NCI-H2107 treated with DMSO at 0.1 percent for 48 hours (cell line): Measurements from ENCODE around the gene GREM2.

Experiments
- DNase-seq: peaks from one replicate; lab custom pipeline; 2025; ENCODE audit not compliant: unreplicated experiment; lab: John Stamatoyannopoulos, UW

The GREM2 gene

DNA sequence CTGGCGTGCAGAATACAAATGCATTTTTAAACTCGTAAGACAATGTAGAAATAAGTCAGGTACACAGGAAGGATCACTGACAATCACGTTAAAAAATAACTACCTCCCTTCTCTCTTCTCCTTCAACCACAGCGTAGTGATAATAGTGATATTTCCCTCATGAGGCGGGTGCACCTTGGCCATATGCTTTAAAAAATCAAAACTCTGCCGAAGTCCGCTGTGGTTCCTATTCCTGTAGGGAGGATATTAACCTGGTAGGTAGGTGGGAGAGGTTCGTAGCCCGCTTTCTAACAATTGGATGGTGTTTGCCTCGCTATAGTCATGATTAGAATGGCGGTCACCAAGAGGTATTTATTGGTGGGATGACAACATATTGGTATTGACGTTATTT is 732 bp downstream of the GREM2 start:
- no peak for DNase-seq

DNA sequence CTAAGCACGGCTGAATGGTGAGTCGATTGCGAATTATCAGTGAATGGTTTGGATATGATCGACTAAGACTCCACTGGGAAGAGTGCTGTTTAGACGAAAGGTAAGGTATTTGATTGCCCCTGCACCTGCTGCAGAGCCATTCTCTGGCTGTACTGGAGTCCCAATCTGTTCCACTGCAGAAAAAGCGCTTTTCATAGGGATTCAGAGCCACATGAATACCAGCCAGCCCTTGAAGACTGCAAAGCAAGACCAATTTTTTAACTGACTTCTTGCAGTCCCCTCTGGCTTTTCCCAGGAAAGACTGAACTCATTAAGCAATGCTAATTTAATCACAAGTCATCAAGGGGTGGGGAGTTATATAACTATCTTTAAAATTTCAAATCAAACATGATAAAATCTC is 1.3 kb downstream of the GREM2 start:
- no peak for DNase-seq

DNA sequence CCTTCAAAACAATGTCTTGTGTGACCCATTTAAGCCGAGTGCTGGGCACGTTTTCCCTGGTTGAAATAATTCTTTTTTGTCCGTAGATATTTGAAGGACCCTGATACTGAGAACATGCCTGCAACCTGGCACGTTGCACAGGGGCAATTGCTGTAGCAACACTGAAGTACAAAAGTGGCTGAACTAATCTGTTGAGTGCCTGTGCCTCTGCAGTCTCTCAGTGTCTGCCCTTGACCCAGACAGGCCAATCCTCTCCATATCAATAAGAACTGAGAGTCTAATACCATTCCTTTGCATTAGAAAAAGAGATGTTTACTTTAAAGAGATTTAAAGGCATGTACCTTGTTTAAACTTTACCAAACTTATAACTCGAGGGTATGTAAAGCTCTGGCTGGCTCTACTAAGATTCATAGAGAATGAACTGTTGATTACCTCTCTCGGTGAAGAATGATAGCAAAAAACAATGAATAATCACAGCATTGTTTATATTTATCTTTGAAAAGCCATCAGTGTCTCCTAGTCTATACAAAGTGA is 2.4 kb downstream of the GREM2 start:
- no peak for DNase-seq

DNA sequence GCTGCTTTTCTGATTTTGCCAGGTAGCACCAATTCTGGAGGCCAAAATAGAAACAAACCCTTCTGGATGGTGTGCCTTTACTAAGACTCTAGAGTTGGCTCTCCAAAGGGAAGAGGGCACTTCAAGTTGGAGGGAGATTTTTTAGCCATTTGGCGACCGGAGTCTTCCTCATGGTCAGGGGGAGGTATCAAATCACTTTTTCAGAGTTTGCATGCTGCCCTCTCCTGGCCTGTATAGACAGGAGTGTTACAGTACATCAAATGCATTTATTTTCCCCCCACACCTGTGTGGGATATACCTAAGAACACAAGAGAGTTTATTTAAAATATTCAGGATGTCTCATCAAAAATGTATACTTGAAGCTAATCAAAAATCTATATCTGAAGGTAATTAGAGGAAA is 3.2 kb downstream of the GREM2 start:
- no peak for DNase-seq

DNA sequence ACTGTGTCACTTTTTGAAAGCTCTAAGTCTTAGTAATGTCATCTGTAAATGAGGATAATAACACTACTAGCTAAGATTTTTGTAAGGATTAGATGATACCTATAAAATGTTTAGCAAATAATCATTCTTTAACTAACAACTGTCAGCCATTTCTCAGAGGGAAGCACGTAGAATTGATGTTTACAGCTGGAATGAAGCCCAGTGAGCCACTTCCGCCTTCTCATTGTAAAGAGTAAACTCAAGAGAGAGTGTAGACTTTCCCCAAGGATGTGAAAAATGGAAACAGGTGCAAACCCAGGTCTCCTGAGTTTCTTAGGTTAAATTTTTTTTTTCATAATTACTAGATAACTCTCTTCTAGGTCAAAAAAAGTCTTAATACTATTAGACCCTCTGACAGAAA is 4.9 kb downstream of the GREM2 start:
- no peak for DNase-seq

DNA sequence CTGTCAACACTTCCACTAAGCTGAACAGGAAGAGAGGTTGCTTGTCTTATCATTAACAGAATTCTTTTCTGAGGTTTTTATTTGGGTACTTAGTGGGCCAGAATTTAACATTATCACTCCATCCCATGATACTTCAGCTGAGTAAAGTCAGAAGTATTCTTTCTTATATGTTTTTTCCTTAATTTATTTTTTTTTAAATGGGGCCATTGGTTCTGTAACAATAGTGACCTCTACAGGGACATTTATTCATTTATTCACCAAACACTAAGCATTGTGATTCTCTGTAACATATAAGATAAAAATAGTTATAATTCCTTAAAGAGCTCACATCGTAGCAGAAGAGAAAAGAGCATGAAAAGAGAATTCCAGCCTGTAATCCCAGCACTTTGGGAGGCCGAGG is 9.8 kb downstream of the GREM2 start:
- DNase-seq, result no peak

DNA sequence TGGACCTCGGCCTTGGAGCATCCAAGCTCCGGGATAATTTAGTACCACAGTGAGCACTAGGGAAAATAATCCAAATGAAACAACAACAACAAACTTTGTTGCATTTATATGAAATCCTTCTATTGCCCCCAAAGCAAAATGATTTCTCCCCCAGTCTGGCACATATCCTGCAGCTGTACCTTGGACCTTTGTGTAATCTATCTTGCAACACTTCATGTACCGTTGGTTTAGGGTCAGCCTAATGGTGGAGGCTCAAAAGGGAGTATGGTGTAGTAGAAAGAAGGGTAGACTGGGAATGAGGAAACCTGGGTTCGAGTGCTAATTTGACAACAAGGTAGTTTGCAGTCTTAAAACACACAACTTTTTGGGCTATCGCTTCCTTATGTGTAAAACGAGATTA is 12.1 kb downstream of the GREM2 start:
- DNase-seq, result no peak

DNA sequence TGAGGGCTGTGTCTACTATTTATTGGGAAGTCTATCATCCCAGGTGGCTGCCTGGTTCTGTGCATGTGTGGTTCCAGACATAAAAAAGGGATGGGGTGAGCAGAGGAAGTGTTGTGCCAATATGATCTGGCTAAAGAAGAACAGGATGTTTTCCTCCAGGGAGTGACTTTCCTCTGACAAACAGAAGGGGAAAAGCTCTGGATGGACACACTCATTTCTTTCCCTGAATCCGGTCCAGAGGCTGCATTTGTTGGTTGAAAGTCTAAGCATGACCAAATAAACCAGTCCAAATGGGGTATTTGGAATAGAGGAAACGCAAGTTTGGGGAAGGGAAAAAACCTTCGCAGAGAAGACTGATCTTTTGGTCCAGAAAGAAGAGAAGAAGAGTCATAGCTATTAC is 12.7 kb downstream of the GREM2 start:
- DNase-seq, result no peak

DNA sequence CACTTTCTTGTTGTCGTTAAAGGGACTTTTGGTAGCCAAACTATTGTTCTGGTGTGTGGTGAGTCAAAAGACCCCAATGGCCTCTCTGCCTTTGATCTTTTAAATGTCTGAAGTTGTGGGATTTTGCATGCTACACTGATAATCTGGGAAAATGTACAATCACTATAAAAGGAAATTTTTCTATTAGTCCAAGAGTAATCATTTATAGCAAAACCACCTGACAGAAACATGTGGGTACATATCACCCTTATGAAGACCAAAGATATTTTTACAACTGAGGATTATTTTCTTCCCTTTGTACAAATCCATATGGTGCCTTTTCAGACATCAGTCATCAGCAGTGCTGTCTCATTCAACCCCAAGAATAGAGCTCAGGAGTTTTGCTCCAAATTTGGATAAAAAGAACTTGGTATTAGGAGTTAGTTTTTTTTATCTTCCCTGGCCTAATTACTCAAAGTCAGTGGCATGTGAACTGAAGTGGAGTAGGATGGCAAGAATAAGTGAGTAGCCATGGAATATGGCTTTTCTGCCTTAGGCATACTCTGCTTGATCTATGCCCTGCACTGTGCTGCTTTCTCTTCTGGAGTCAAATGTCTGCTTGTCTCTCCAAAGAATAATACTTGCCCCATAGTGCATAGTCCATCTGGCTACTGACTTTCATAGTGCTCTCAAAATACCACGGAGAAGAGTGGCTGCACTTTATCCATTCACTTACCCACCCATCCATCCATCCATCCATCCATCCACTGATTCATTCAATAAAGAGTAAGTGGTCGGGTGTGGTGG is 13.5 kb downstream of the GREM2 start:
- no peak for DNase-seq

DNA sequence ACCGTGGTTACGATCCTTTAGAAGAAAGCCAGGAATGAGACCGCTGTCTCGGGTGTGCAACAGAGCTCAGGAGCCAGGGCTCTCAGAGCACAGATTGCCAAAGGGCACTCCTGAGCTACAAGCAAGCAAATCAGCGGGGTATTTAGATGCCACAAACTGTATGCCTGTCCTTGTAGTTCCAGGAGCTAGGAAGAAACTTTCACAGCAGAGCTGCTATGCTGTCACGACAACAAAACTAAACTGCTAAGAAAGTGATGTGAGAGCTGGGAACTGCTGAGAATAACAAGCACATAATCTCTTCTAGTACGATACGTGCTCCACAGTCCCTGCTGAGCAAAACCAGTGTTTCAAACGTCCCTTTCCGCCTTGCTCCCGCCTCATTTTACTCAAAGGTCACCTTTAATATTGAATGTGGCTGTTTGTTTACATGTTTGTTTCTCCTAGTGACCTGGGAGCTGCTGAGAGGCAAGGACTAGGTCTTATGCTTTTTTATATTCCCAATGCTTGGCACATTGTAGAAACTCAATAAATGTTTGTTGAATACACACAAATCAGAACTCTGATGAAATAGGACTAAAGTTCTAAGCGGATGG is 14.7 kb downstream of the GREM2 start:
- DNase-seq, result no peak

DNA sequence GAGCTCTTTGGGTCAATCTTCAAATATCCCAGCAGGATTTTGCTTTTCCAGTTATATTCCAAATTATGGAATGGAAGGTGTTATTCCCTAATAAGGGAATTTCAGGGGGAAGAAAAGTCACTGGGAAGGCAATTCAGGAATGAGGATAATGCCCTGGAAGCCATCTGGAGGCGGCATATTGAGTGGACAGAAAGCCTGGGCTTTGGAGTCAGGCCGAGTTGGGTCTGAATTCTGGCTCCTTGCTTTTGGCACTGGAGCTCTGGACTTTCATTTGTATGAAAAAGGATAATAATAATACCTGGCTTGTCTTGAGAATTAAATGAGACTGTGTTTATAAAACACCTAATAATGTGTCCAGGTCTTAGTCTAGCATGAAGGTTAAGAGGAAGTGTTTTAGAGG is 16.5 kb downstream of the GREM2 start:
- DNase-seq, result no peak

DNA sequence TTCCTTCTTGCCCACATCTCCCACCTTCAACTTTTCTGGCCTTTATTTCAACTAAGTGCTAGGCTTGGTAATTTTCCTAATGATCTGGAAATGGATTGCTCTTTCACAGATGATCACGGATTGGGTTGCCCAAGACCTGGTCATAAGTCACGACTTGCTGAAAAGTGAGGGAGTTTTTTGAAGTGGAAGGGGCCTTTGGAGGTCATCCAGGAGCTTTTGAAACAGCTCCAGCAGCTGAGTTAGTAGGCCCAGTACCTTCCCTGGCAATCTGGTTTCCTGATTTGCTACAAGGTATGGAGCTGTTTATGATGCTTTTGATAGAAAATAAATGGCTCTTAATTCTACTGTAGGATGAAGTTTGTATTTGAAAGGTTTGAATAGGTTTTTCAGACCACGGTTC is 20.4 kb downstream of the GREM2 start:
- DNase-seq, result no peak

DNA sequence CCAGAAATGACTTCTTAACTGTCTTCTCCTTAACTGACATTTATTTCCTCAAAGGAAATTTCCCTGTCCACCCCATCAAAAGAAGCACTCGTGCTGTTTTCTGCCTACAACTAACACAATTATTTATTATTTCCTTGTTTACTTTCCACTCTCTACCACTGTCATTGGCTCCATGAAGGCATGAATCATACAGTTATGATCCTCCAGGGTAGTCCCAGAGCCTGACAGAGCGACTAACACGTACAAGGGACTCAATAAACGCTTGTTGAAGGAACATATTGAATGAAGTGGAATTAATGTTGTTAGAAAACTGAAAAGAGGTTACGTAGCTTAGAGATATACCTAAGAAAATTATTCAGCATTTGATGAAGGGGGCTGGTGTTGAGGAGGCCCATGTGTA is 20.9 kb downstream of the GREM2 start:
- DNase-seq, result no peak

DNA sequence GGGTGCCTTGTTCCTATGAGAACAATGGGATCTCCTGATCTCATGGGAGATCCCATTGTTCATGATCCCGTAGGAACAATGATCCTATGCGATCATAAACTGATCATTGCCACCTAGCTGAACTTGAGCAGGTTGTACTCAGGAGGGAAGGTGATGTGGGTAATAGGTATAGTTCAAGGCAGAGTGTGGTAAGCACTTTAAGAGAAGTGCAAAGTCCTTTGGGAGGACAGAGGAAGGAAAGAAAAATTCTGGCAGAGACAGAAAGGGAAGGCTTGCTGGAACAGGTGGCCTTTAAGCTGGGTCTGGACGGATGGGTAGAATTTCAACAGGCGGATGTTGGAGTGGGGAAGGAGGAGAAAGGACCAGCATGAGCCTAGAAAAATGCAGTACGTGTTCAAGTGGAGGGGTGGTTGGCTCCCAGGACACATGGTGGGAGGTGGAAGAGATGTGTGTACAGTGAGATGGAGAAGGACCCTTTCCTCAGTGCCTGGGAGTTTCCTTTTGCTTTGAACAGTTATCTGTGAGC is 22.3 kb downstream of the GREM2 start:
- no peak for DNase-seq

DNA sequence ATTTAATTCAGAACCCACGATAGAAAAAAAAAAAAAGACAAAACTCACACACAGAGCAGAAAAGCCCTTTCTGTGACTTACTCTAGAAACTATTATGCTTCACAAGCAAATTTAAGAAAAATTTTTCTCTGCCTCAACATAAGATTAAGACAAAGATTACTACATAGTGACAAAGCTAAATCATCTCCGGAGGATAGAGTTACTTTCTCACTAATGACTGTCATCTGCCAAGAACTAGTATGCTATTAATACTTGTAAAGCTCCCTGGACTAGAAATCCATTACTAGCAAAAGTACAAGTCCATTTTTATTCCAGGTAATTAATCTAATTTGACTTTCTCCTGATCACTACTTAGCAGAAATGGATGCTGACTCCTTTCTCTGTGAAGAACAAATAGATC is 25.9 kb downstream of the GREM2 start:
- no peak for DNase-seq

DNA sequence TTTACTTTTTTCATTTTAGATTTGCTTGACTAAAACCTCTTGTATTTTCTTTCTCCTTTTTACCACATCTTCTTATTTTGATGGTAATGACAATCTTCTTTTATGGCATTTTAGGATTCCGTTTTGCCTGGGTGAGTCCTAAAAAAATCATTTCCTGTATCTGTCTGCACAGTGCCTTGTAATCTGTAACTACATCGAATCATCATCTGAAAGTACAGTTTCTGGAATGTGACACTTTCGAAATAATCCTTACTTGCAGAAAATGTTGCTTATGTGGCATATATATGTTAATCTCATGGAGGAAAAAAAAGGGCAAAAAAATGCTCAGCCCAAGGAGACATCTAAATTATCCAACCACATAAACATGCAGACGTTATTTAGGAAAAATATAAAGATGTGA is 29.0 kb downstream of the GREM2 start:
- DNase-seq, result no peak

DNA sequence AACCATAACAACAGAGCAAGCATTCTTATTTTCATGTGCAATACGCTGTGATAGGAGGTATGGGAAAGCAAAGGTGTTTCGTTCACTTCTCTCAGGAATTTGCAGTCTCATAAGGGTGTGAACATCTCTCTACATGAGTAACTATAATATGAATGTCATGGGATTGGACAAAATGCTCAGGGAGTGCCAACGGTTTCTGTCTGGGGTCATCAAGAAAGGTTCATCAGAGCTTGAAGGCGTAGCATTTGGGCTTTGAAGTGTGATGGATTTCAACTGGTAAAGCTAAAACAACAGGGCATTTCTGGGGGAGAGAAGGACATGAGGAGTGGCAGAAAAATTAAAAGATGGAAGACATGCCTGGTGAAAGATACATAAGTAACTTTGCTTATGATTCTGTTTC is 32.4 kb downstream of the GREM2 start:
- no peak for DNase-seq

DNA sequence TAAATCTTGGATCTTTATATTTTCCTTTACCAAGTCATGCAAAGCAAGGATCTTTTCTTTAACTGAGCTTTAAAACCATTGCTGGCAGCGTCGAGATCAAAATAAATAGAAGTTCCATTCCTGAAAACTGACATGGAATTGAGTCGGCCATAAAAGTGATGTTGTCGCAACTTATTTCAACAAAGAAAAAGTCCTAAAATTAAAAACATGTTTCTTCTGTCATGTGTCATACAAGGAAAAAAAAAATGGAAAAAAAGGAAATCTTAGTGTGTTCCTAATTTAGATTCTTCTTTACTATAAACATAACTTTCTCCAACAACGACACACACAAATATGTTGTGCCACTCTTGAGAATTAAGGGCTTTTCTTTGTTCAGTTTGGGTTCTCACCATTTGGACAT is 34.9 kb downstream of the GREM2 start:
- no peak for DNase-seq

DNA sequence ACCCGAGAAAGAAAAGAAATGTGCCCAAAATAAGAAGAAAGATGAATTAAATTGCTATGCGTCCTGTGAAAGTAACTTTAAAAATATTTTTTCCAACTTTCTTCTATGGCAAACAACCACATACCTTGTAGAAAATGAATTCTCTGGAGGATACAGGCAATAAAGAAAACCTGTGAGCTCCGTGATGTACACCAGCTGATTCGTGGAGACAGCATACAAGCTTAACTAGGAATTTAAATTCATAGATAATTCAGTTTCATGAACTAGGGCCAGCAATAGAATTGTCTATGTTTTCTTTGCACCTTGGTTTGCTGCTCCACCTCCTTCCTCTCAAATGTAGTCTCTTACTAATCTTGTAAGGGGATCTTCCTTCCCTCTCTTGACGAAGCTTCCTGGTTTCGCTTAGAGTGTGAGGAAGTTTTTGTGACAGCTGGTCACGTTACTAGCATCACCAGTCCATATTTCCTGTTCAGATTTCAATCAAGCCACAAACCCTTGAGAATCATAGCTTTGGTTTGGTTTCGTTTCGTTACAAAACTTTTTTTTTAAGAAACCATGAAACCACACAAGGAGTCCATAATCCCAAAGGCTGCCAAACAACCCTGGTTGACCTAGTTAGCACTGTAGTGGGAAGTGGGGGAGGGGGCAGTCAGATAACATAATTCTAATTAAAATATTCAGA is 35.8 kb downstream of the GREM2 start:
- DNase-seq, result peak; percentile 37

DNA sequence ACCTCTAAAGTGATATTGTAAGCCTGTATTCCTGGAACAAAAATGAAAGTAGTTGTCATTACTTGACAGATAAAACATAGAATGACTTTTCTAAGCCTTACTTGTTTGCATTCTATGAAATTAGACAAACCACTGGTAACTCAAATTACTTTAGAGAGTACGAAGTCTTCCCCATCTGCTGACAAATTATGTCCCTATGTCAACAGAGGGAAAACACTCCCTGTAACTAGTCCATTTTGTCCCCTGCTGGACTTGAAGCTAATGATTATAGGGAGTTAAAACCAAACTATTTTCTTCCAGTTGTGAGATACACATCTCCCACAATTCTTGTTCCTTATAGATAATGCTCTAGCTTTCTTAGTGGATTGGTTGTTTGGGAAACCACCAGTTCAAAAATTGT is 39.6 kb downstream of the GREM2 start:
- DNase-seq, result no peak

DNA sequence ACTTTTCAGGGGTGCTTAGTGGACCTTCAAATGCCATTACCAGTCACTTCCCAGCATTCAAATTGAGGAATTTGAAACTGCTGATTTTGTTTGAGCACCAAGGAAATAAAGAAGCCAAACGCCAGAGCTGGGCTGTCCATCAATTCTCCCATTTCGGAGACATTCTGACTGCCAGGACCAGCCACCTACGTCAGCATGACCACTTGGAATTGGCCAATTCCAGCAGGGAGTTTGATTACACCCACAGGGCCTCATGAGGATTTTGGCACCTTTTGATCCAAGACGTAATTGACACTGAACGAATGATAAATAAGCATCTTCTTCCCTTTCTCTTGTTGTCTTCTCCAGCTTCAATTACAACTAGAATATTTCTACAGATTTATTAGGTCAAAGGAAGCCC is 40.2 kb downstream of the GREM2 start:
- no peak for DNase-seq

DNA sequence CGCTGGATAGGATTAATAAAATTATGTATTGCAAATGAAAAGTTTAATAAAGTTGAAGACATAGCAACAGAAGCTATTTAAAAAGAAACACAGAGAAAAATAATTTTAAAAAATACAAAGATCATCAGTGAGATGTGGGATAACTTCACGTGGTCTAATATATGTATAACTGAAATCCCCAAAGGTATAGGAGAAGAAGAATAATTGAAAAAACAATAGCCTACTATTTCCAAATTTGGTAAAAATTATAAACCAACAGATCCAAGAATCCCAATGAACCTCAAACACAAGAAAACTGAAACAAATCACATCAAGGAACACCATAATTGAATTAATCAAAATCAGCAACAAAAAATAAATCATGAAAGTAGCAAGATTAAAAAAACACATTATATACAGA is 44.9 kb downstream of the GREM2 start:
- DNase-seq, result no peak
